ENCODE results near the gene PRDM11.

GRCh38 chr11:45213717-45214116 lies 67.3 kb downstream of the PRDM11 start:
- TF ChIP-seq POLR2A (IDR thresholded peaks at IDR 0.05) = no peak
- TF ChIP-seq, protein P1, sequence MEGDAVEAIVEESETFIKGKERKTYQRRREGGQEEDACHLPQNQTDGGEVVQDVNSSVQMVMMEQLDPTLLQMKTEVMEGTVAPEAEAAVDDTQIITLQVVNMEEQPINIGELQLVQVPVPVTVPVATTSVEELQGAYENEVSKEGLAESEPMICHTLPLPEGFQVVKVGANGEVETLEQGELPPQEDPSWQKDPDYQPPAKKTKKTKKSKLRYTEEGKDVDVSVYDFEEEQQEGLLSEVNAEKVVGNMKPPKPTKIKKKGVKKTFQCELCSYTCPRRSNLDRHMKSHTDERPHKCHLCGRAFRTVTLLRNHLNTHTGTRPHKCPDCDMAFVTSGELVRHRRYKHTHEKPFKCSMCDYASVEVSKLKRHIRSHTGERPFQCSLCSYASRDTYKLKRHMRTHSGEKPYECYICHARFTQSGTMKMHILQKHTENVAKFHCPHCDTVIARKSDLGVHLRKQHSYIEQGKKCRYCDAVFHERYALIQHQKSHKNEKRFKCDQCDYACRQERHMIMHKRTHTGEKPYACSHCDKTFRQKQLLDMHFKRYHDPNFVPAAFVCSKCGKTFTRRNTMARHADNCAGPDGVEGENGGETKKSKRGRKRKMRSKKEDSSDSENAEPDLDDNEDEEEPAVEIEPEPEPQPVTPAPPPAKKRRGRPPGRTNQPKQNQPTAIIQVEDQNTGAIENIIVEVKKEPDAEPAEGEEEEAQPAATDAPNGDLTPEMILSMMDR (IDR thresholded peaks at IDR 0.05) = no peak

Measured in right lobe of liver (tissue), 4 donors.